Measurements from ENCODE around the gene L3MBTL2. TPM values are rescaled to one million over a fixed set of nuclear protein-coding genes. Genes with fewer than 3 reads are reported as not detected.

The L3MBTL2 gene
- total RNA-seq, 1 experiment from 2014 or later = 24.7 TPM

GRCh38 chr22:41267958-41268357 lies 62.8 kb downstream of the L3MBTL2 start:
- Histone ChIP-seq H3K4me3 (replicated peaks in 1 of 2; ENCODE audit: low read depth in 1 of 2, low read length in 2 of 2) (no peak overlapping the region), H3K9me3 (ENCODE audit: control insufficient read depth in 1 of 2, insufficient read depth in 1 of 2, low read depth in 1 of 2, low read length in 2 of 2) (no peaks in the 10 kb centered on the region), H3K9me2 (ENCODE audit: insufficient read depth) (no peaks in the 10 kb centered on the region), H4K20me1 (ENCODE audit: insufficient read depth) (no peaks in the 10 kb centered on the region), H3K27me3 (ENCODE audit: insufficient read depth, low read length) (no peaks in the 10 kb centered on the region), H3K79me2 (ENCODE audit: insufficient read depth, low read length) (peaks cover 64% of the 10 kb centered on the region; the same call in 1 of the 2 replicates), H3K4me2 (ENCODE audit: low read length) (no peak overlapping the region), H2AFZ (ENCODE audit: low read depth, low read length, poor library complexity, severe bottlenecking) (no peak overlapping the region), H3K4me1 (ENCODE audit: control insufficient read depth in 1 of 2, insufficient read depth in 2 of 2, low read length in 2 of 2) (no peaks in the 10 kb centered on the region), H3K9ac (ENCODE audit: low read length) (no peak overlapping the region), H3K36me3 (ENCODE audit: control insufficient read depth in 1 of 2, insufficient read depth in 2 of 2, low read length in 2 of 2) (peaks cover 54 to 72% of the 10 kb centered on the region in 2 experiments), H3K27ac (ENCODE audit: low read depth, low read length) (no peak overlapping the region)
- BruUV-seq (replicated peaks) = no TSS peak
- DNase-seq (ENCODE audit: low read depth, low spot score) = no peak
- TF ChIP-seq FOSL1 (IDR thresholded peaks at IDR 0.05; ENCODE audit: low read depth) (no peak), ZNF274 (IDR thresholded peaks at IDR 0.05; ENCODE audit: low read depth, low read length) (no peak), ATF3 (IDR thresholded peaks at IDR 0.05) (no peak), POLR2A (IDR thresholded peaks at IDR 0.05; ENCODE audit: borderline replicate concordance, extremely low read depth, insufficient read depth, insufficient read length) (no peak), REST (IDR thresholded peaks at IDR 0.05; ENCODE audit: low read depth) (no peak), CBX3 (IDR thresholded peaks at IDR 0.05; ENCODE audit: low read depth) (no peak), EGR1 (IDR thresholded peaks at IDR 0.05; ENCODE audit: low read depth) (no peak), EZH2phosphoT487 (IDR thresholded peaks at IDR 0.05; ENCODE audit: borderline replicate concordance) (no peak), EZH2 (IDR thresholded peaks at IDR 0.05) (no peak)
- POLR2A ChIA-PET = no interaction called here
- no peak for ATAC-seq
- RAD21 ChIA-PET (ENCODE audit: low non-redundant PET in 1 of 2, low total read pairs in 2 of 2, uncharacterized antibody in 2 of 2, unreplicated experiment in 2 of 2) = interaction anchor here in 1 of 2 experiments (0.6 kb wide), 1 partner anchor 114 kb away, joined by 3 read pairs; the partner anchor contains the start of gene TEF
- CTCF ChIA-PET = no interaction called here
- intact Hi-C loops (cut with micrococcal nuclease) = no loop called here

Data from HCT116 (cell line).